ENCODE data around the gene RABL6. TPM values are rescaled to one million over a fixed set of nuclear protein-coding genes. Genes with fewer than 3 reads are reported as not detected.
"Not testable (repeated sequence)": the region's sequence is repeated elsewhere in the genome, so short reads cannot be mapped to it uniquely, and the experiment has no call there.

Gene RABL6
- total RNA-seq, 4 donors from 2014 or later = 28.8 to 57.9 (median 39.6) TPM

- intact Hi-C loops (cut with DNase I; ENCODE audit: low total_unique reads) = loop anchor here (5.0 kb wide), 1 partner anchor 246 kb away; the partner anchor contains the start of gene FUT7
- TF ChIP-seq CTCF (IDR thresholded peaks at IDR 0.05) = no peak
- Histone ChIP-seq H3K4me1 (no peaks in the 10 kb centered on the region), H3K27ac (no peak overlapping the region), H3K36me3 (no peaks in the 10 kb centered on the region), H3K27me3 (no peaks in the 10 kb centered on the region), H3K9me3 (no peaks in the 10 kb centered on the region), H3K4me3 (no peak overlapping the region)
- no peak for DNase-seq
These were observed 21.3 kb upstream of the RABL6 start for GRCh38 chr9:136786451-136786850.

GRCh38 chr9:136786983-136787382, 20.8 kb upstream of the RABL6 start:
- H3K4me1 ChIP-seq, H3K9me3 ChIP-seq, H3K27ac ChIP-seq, DNase-seq, H3K27me3 ChIP-seq, H3K4me3 ChIP-seq, H3K36me3 ChIP-seq: not testable (repeated sequence)
- intact Hi-C loops (cut with DNase I; ENCODE audit: low total_unique reads) = loop anchor here (5.0 kb wide), 1 partner anchor 245 kb away; the partner anchor contains the start of gene FUT7

- Histone ChIP-seq H3K36me3 (no peaks in the 10 kb centered on the region), H3K27ac (no peak overlapping the region), H3K4me3 (no peak overlapping the region), H3K27me3 (no peaks in the 10 kb centered on the region), H3K4me1 (peaks cover 3 to 8% of the 10 kb centered on the region in 2 donors), H3K9me3 (no peaks in the 10 kb centered on the region)
- DNase-seq = peak; percentile 64 to 70
- TF ChIP-seq CTCF (IDR thresholded peaks at IDR 0.05) = peak; percentile 83 to 91 (median 89)
- TF ChIP-seq POLR2A (IDR thresholded peaks at IDR 0.05) = no peak
- intact Hi-C loops (cut with DNase I; ENCODE audit: low total_unique reads) = loop anchor here (5.0 kb wide), 1 partner anchor 244 kb away; the partner anchor contains the start of gene FUT7
These were observed 19.9 kb upstream of the RABL6 start for GRCh38 chr9:136787690-136788400.

- H3K4me3 ChIP-seq, H3K4me1 ChIP-seq, H3K27me3 ChIP-seq, H3K36me3 ChIP-seq, DNase-seq, H3K27ac ChIP-seq, H3K9me3 ChIP-seq: not testable (repeated sequence)
- intact Hi-C loops (cut with DNase I; ENCODE audit: low total_unique reads) = loop anchor here (5.0 kb wide), 1 partner anchor 243 kb away; the partner anchor contains the start of gene FUT7
These were observed 18.9 kb upstream of the RABL6 start for GRCh38 chr9:136788644-136789522.

GRCh38 chr9:136789523-136789937, 18.2 kb upstream of the RABL6 start:
- intact Hi-C loops (cut with DNase I; ENCODE audit: low total_unique reads) = loop anchor here (5.0 kb wide), 1 partner anchor 243 kb away; the partner anchor contains the start of gene FUT7
- Histone ChIP-seq H3K27me3 (no peaks in the 10 kb centered on the region), H3K27ac (no peak overlapping the region), H3K9me3 (no peaks in the 10 kb centered on the region), H3K4me1 (peaks cover 3 to 8% of the 10 kb centered on the region in 2 donors), H3K36me3 (no peaks in the 10 kb centered on the region), H3K4me3 (no peak overlapping the region)
- TF ChIP-seq POLR2A (IDR thresholded peaks at IDR 0.05) (no peak), CTCF (IDR thresholded peaks at IDR 0.05) (no peak)
- no peak for DNase-seq

All from uterus (tissue), 4 donors.